ENCODE data around the gene ZFHX2.

DNA sequence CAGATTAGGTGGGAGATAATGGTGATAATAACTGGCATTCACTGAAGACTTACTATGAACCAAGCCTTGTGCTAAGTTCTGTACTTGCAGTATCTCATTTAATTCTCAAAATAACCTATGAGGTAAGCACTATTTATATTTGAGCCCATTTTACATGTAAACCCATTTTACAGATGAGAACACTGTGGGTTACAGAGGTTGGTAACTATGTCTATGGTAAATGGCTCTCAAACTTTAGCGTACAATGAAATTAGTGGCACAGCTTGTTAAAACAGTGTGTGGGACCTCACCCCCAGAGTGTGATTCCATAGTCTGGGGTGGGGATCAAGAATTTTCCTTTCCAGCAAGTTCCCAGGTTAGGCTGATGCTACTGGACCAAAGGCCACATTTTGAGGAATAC, 49.2 kb upstream of the ZFHX2 start:
- TF ChIP-seq CTCF (IDR thresholded peaks at IDR 0.05) (no peak), RAD21 (IDR thresholded peaks at IDR 0.05; ENCODE audit: low read length) (no peak), POLR2AphosphoS5 (IDR thresholded peaks at IDR 0.05; ENCODE audit: low read depth, low read length) (no peak), TEAD4 (IDR thresholded peaks at IDR 0.05; ENCODE audit: borderline replicate concordance, insufficient read depth) (no peak), EZH2phosphoT487 (IDR thresholded peaks at IDR 0.05; ENCODE audit: borderline replicate concordance, low read depth) (no peak), NRF1 (IDR thresholded peaks at IDR 0.05; ENCODE audit: low read depth, low read length) (no peak), CHD2 (IDR thresholded peaks at IDR 0.05; ENCODE audit: low read length, partially characterized antibody) (no peak), TAF1 (IDR thresholded peaks at IDR 0.05; ENCODE audit: borderline replicate concordance, low read depth, low read length) (no peak), JUND (IDR thresholded peaks at IDR 0.05) (no peak)
- TF ChIP-seq, protein P1, sequence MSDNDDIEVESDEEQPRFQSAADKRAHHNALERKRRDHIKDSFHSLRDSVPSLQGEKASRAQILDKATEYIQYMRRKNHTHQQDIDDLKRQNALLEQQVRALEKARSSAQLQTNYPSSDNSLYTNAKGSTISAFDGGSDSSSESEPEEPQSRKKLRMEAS (IDR thresholded peaks at IDR 0.05; ENCODE audit: low read depth), result no peak
- TF ChIP-seq, protein P2, sequence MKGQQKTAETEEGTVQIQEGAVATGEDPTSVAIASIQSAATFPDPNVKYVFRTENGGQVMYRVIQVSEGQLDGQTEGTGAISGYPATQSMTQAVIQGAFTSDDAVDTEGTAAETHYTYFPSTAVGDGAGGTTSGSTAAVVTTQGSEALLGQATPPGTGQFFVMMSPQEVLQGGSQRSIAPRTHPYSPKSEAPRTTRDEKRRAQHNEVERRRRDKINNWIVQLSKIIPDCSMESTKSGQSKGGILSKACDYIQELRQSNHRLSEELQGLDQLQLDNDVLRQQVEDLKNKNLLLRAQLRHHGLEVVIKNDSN (IDR thresholded peaks at IDR 0.05; ENCODE audit: borderline replicate concordance, low read depth), result no peak

Data from SK-N-SH (cell line).